A673 (cell line): ENCODE measurements around the gene KRT4.

Experiments used
- CTCF ChIP-seq: fragments of 300-800, 200-600 bp; sonication (generic); conservative IDR thresholded peaks from 2 replicates; pipeline ENCODE4 v1.5.1; 2017; ENCODE audit warnings: low read depth, mild to moderate bottlenecking, antibody characterized with exemption, low read length, moderate library complexity, mixed read lengths
- EZH2 ChIP-seq: fragments of 200-600 bp; sonication (generic); IDR thresholded peaks from 2 replicates; pipeline ENCODE4 v1.6.1; 2017; ENCODE audit warnings: borderline replicate concordance, low read depth, mild to moderate bottlenecking, mixed read lengths, antibody characterized with exemption, low read length; ENCODE audit not compliant: poor library complexity, severe bottlenecking

DNA sequence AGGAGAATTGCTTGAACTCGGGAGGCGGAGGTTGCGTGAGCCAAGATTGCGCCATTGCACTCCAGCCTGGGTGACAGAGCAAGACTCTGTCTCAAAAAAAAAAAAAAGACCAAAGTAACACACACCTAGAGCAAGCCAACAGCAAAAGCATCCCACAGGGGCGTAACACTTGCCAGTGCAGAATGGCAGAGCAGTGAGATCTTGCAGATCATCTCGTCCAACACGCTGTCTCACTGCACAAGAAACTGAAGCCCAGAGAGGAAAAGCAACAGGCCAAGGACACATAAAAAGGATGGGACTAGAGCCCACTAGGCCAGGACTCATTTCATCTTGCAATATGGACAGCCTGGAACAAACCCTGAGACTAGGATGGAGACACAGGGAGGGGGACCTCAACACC is 47.6 kb upstream of the KRT4 start:
- TF ChIP-seq CTCF (no peak), EZH2 (no peak)
